OCI-LY1 (cell line): ENCODE measurements around the gene C19orf47.

ENCODE experiments used
- H2AFZ ChIP-seq: fragments of 200-600 bp; sonication (generic), shearing (Covaris generic); 2 replicates; pipeline ENCODE4 v1.6.0; 2014; ENCODE audit warnings: antibody characterized with exemption, mild to moderate bottlenecking, low read length
- H3F3A ChIP-seq: fragments of 200-600 bp; sonication (generic), shearing (Covaris generic); 2 replicates; pipeline ENCODE4 v1.6.0; 2014; ENCODE audit warnings: mild to moderate bottlenecking, antibody characterized with exemption, low read length, moderate library complexity; ENCODE audit not compliant: insufficient read depth
- H3K27ac ChIP-seq: fragments of 200-600 bp; sonication (generic); 2 replicates; pipeline ENCODE4 v1.5.1; 2014; ENCODE audit warnings: low read length, mixed run types, mild to moderate bottlenecking, low read depth; ENCODE audit not compliant: poor library complexity, severe bottlenecking
- H3K27me3 ChIP-seq: fragments of 200-600 bp; sonication (generic); 2 replicates; pipeline ENCODE4 v1.6.0; 2014; ENCODE audit warnings: antibody characterized with exemption, mild to moderate bottlenecking, low read length, moderate library complexity; ENCODE audit not compliant: insufficient read depth
- H3K36me3 ChIP-seq: fragments of 200-600 bp; sonication (generic); 2 replicates; pipeline ENCODE4 v1.6.1; 2014; ENCODE audit warnings: mild to moderate bottlenecking, antibody characterized with exemption, low read length, moderate library complexity, mixed read lengths; ENCODE audit not compliant: insufficient read depth
- H3K4me1 ChIP-seq: fragments of 200-600 bp; sonication (generic); 2 replicates; pipeline ENCODE4 v1.5.1; 2014; ENCODE audit warnings: mild to moderate bottlenecking, low read length, moderate library complexity; ENCODE audit not compliant: insufficient read depth, severe bottlenecking
- H3K4me2 ChIP-seq: fragments of 200-600 bp; sonication (generic), shearing (Covaris generic); 2 replicates; pipeline ENCODE4 v1.6.1; 2014; ENCODE audit warnings: low read length
- H3K4me3 ChIP-seq: fragments of 200-600 bp; sonication (generic); 2 replicates; pipeline ENCODE4 v1.5.1; 2014; ENCODE audit warnings: low read length, low read depth, mild to moderate bottlenecking, mixed read lengths; ENCODE audit not compliant: poor library complexity, severe bottlenecking
- H3K79me2 ChIP-seq: fragments of 200-600 bp; shearing (Covaris generic); 2 replicates; pipeline ENCODE4 v1.6.1; 2016; ENCODE audit warnings: mixed run types, low read length, mixed read lengths; ENCODE audit not compliant: insufficient read depth
- H3K9ac ChIP-seq: fragments of 200-600 bp; sonication (generic), shearing (Covaris generic); 2 replicates; pipeline ENCODE4 v1.6.1; 2014; ENCODE audit warnings: mild to moderate bottlenecking, low read length, mixed read lengths
- H3K9me2 ChIP-seq: fragments of 200-600 bp; sonication (generic), shearing (Covaris generic); 2 replicates; pipeline ENCODE4 v1.6.1; 2014; ENCODE audit warnings: low read depth, mild to moderate bottlenecking, low read length, mixed read lengths
- H3K9me3 ChIP-seq: fragments of 200-600 bp; shearing (Covaris generic); 2 replicates; pipeline ENCODE4 v1.6.1; 2014; ENCODE audit warnings: low read length, mixed read lengths
- H4K20me1 ChIP-seq: fragments of 200-600 bp; sonication (generic), shearing (Covaris generic); 2 replicates; pipeline ENCODE4 v1.6.0; 2016; ENCODE audit warnings: mild to moderate bottlenecking, low read length; ENCODE audit not compliant: insufficient read depth
- CTCF ChIP-seq: fragments of 200-600 bp; sonication (generic), shearing (Covaris generic); IDR thresholded peaks from 2 replicates; pipeline ENCODE4 v1.5.1; 2017; ENCODE audit warnings: mild to moderate bottlenecking, antibody characterized with exemption, low read length, moderate library complexity, mixed read lengths
- EZH2 ChIP-seq: fragments of 200-600 bp; sonication (generic), shearing (Covaris generic); IDR thresholded peaks from 2 replicates; pipeline ENCODE4 v1.8.0; 2017; ENCODE audit warnings: borderline replicate concordance, mixed run types, mild to moderate bottlenecking, antibody characterized with exemption, low read length, moderate library complexity, mixed read lengths

Gene C19orf47

GRCh38 chr19:40282209-40282580 lies 66.0 kb downstream of the C19orf47 start:
- Histone ChIP-seq H3K4me1 (peaks cover 86% of the 10 kb centered on the region), H3K9ac (peak overlapping the region; percentile 60; the same call in 1 of the 2 replicates), H2AFZ (no peak overlapping the region), H3K27me3 (no peaks in the 10 kb centered on the region), H3K79me2 (peaks cover 62% of the 10 kb centered on the region), H3K27ac (peak overlapping the region; percentile 97), H3K4me3 (peak overlapping the region; percentile 56), H3K9me2 (no peaks in the 10 kb centered on the region), H3K9me3 (no peaks in the 10 kb centered on the region), H3F3A (0 out of 2 replicates have a peak, but pooled peaks cover 5% of the 10 kb centered on the region), H3K36me3 (no peaks in the 10 kb centered on the region; the same call in 1 of the 2 replicates), H4K20me1 (no peaks in the 10 kb centered on the region), H3K4me2 (peak overlapping the region; percentile 95)
- TF ChIP-seq CTCF (no peak), EZH2 (no peak)

- Histone ChIP-seq H3F3A (0 out of 2 replicates have a peak, but pooled peaks cover 5% of the 10 kb centered on the region), H2AFZ (no peak overlapping the region), H3K27ac (peak overlapping the region; percentile 97), H3K79me2 (peaks cover 68% of the 10 kb centered on the region), H3K27me3 (no peaks in the 10 kb centered on the region), H3K4me2 (peak overlapping the region; percentile 95), H3K4me1 (peaks cover 83% of the 10 kb centered on the region), H4K20me1 (no peaks in the 10 kb centered on the region), H3K4me3 (peak overlapping the region; percentile 56), H3K36me3 (no peaks in the 10 kb centered on the region; the same call in 1 of the 2 replicates), H3K9ac (peak overlapping the region; percentile 60), H3K9me3 (no peaks in the 10 kb centered on the region), H3K9me2 (no peaks in the 10 kb centered on the region)
- TF ChIP-seq CTCF (no peak), EZH2 (no peak)
Measured at GRCh38 chr19:40281381-40282208, 66.6 kb downstream of the C19orf47 start.

- H3K9me3 ChIP-seq, result no peaks in the 10 kb centered on the region
- H3K9ac ChIP-seq, result peak overlapping the region; percentile 60; the same call in 1 of the 2 replicates
- peak overlapping the region; percentile 56 for H3K4me3 ChIP-seq
- H2AFZ ChIP-seq, result no peak overlapping the region
- no peak for TF ChIP-seq EZH2
- TF ChIP-seq CTCF, result no peak
- H3K4me1 ChIP-seq, result peaks cover 83% of the 10 kb centered on the region
- no peaks in the 10 kb centered on the region for H4K20me1 ChIP-seq
- no peaks in the 10 kb centered on the region; the same call in 1 of the 2 replicates for H3K36me3 ChIP-seq
- H3K27ac ChIP-seq, result peak overlapping the region; percentile 97
- peak overlapping the region; percentile 95 for H3K4me2 ChIP-seq
- H3K9me2 ChIP-seq, result no peaks in the 10 kb centered on the region
- peaks cover 75% of the 10 kb centered on the region for H3K79me2 ChIP-seq
- no peaks in the 10 kb centered on the region for H3K27me3 ChIP-seq
- H3F3A ChIP-seq, result 0 out of 2 replicates have a peak, but pooled peaks cover 5% of the 10 kb centered on the region
Measured at GRCh38 chr19:40280608-40281221, 67.5 kb downstream of the C19orf47 start.
